ENCODE results near the gene ENTPD6. TPM values are rescaled to one million over a fixed set of nuclear protein-coding genes. Genes with fewer than 3 reads are reported as not detected.

ENTPD6 gene
- total RNA-seq, 1 experiment from 2014 or later: 122 TPM

GRCh38 chr20:25205277-25206062 lies 10.0 kb downstream of the ENTPD6 start:
- Histone ChIP-seq H3K4me2 (ENCODE audit: low read length) (no peak overlapping the region), H3K27me3 (ENCODE audit: low read length) (no peaks in the 10 kb centered on the region), H3K27ac (ENCODE audit: low read length) (no peak overlapping the region), H3K9ac (ENCODE audit: low read length) (no peak overlapping the region), H2AFZ (ENCODE audit: low read length) (no peak overlapping the region), H3K79me2 (ENCODE audit: low read length) (peaks cover 76% of the 10 kb centered on the region), H3K36me3 (ENCODE audit: low read depth, low read length) (peaks cover 12% of the 10 kb centered on the region; the same call in 1 of the 2 replicates), H3K4me3 (ENCODE audit: low read length) (no peak overlapping the region), H3K9me2 (replicated peaks; ENCODE audit: low read length) (no peaks in the 10 kb centered on the region), H3K4me1 (ENCODE audit: insufficient read depth, low read length) (0 out of 2 replicates have a peak, but pooled peaks cover under 1% of the 10 kb centered on the region), H4K20me1 (ENCODE audit: low read length) (no peaks in the 10 kb centered on the region), H3K9me3 (ENCODE audit: low read length) (no peaks in the 10 kb centered on the region), H3F3A (ENCODE audit: low read length, unreplicated experiment) (no peaks in the 10 kb centered on the region)
- CTCF ChIA-PET: no interaction called here
- intact Hi-C loops (cut with micrococcal nuclease): no loop called here
- DNase-seq (no peak), ATAC-seq (no peak; the same call in 1 of the 2 replicates)
- POLR2A ChIA-PET (ENCODE audit: unreplicated experiment): no interaction called here
- TF ChIP-seq EZH2phosphoT487 (IDR thresholded peaks at IDR 0.05; ENCODE audit: borderline replicate concordance, low read length) (no peak), CTCF (conservative IDR thresholded peaks at IDR 0.05; ENCODE audit: low read depth, low read length) (no peak), EZH2 (IDR thresholded peaks at IDR 0.05; ENCODE audit: low read length, unreplicated experiment) (no peak)
- BruUV-seq (replicated peaks): no TSS peak

- ChIA-PET POLR2A (ENCODE audit: unreplicated experiment) (no interaction called here), CTCF (no interaction called here)
- intact Hi-C loops (cut with micrococcal nuclease): no loop called here
- Histone ChIP-seq H3K4me3 (ENCODE audit: low read length) (no peak overlapping the region), H3K4me2 (ENCODE audit: low read length) (no peak overlapping the region), H3K36me3 (ENCODE audit: low read depth, low read length) (peaks cover 12% of the 10 kb centered on the region; the same call in 1 of the 2 replicates), H3K4me1 (ENCODE audit: insufficient read depth, low read length) (no peaks in the 10 kb centered on the region), H3K9me3 (ENCODE audit: low read length) (no peaks in the 10 kb centered on the region), H3K79me2 (ENCODE audit: low read length) (peaks cover 71% of the 10 kb centered on the region), H3K27me3 (ENCODE audit: low read length) (no peaks in the 10 kb centered on the region), H2AFZ (ENCODE audit: low read length) (no peak overlapping the region), H4K20me1 (ENCODE audit: low read length) (no peaks in the 10 kb centered on the region), H3K9ac (ENCODE audit: low read length) (no peak overlapping the region), H3K27ac (ENCODE audit: low read length) (no peak overlapping the region), H3F3A (ENCODE audit: low read length, unreplicated experiment) (no peaks in the 10 kb centered on the region), H3K9me2 (replicated peaks; ENCODE audit: low read length) (no peaks in the 10 kb centered on the region)
- no TSS peak for BruUV-seq (replicated peaks)
- no peak for DNase-seq
- no peak for ATAC-seq
- no peak for TF ChIP-seq CTCF (conservative IDR thresholded peaks at IDR 0.05; ENCODE audit: low read depth, low read length)
- no peak for TF ChIP-seq EZH2phosphoT487 (IDR thresholded peaks at IDR 0.05; ENCODE audit: borderline replicate concordance, low read length)
- no peak for TF ChIP-seq EZH2 (IDR thresholded peaks at IDR 0.05; ENCODE audit: low read length, unreplicated experiment)
Observed at GRCh38 chr20:25206063-25206403, 10.5 kb downstream of the ENTPD6 start.

GRCh38 chr20:25206548-25206947 lies 11.0 kb downstream of the ENTPD6 start:
- TF ChIP-seq EZH2 (IDR thresholded peaks at IDR 0.05; ENCODE audit: low read length, unreplicated experiment) (no peak), CTCF (conservative IDR thresholded peaks at IDR 0.05; ENCODE audit: low read depth, low read length) (no peak), EZH2phosphoT487 (IDR thresholded peaks at IDR 0.05; ENCODE audit: borderline replicate concordance, low read length) (no peak)
- no peak overlapping the region for H3K9ac ChIP-seq (ENCODE audit: low read length)
- intact Hi-C loops (cut with micrococcal nuclease): no loop called here
- H3K4me3 ChIP-seq (ENCODE audit: low read length): no peak overlapping the region
- no peak overlapping the region for H3K27ac ChIP-seq (ENCODE audit: low read length)
- no peak for ATAC-seq
- BruUV-seq (replicated peaks): no TSS peak
- no peak overlapping the region for H3K4me2 ChIP-seq (ENCODE audit: low read length)
- no peaks in the 10 kb centered on the region for H3K4me1 ChIP-seq (ENCODE audit: insufficient read depth, low read length)
- H3K9me3 ChIP-seq (ENCODE audit: low read length): no peaks in the 10 kb centered on the region
- H2AFZ ChIP-seq (ENCODE audit: low read length): no peak overlapping the region
- no peaks in the 10 kb centered on the region for H4K20me1 ChIP-seq (ENCODE audit: low read length)
- no peaks in the 10 kb centered on the region for H3K27me3 ChIP-seq (ENCODE audit: low read length)
- no peak for DNase-seq
- POLR2A ChIA-PET (ENCODE audit: unreplicated experiment): no interaction called here
- CTCF ChIA-PET: no interaction called here
- peaks cover 66% of the 10 kb centered on the region for H3K79me2 ChIP-seq (ENCODE audit: low read length)
- H3K36me3 ChIP-seq (ENCODE audit: low read depth, low read length): peaks cover 17% of the 10 kb centered on the region; the same call in 1 of the 2 replicates
- no peaks in the 10 kb centered on the region for H3F3A ChIP-seq (ENCODE audit: low read length, unreplicated experiment)
- no peaks in the 10 kb centered on the region for H3K9me2 ChIP-seq (replicated peaks; ENCODE audit: low read length)
